Heart left ventricle (tissue), 16 donors: ENCODE results near the gene CCDC196. TPM values are rescaled to one million over a fixed set of nuclear protein-coding genes. Genes with fewer than 3 reads are reported as not detected.

Experiments
- ATAC-seq, 4 donors: fragments of 200-7000 bp; cut with Tn5 transposase; one replicate each; pipeline ENCODE4 v1.9.1; 2020 to 2022; ENCODE audit warnings: moderate library complexity in 4 of 4, mild to moderate bottlenecking in 3 of 4, moderate number of reproducible peaks in 1 of 4
- DNase-seq, 5 donors: peaks; one replicate each; pipeline ENCODE4 v3.0.0-alpha.2; 2020
- H3K27ac ChIP-seq, 12 donors: fragments of 200-600 bp; sonication (generic) in 4 of 12; one replicate each; pipeline versions ENCODE4 v1.5.0 to v1.8.0; 2016 to 2022; ENCODE audit warnings: mild to moderate bottlenecking in 2 of 12
- H3K27me3 ChIP-seq, 9 donors: fragments of 200-600 bp; sonication (generic) in 2 of 9; one replicate each; pipeline versions ENCODE4 v1.5.1 to v1.8.0; 2016 to 2022; ENCODE audit warnings: mild to moderate bottlenecking in 3 of 9
- H3K36me3 ChIP-seq, 9 donors: fragments of 200-600 bp; sonication (generic) in 2 of 9; one replicate each; pipeline versions ENCODE4 v1.5.0 to v1.8.0; 2018 to 2022; ENCODE audit warnings: mild to moderate bottlenecking in 2 of 9
- H3K4me1 ChIP-seq, 12 donors: fragments of 200-600 bp; sonication (generic) in 4 of 12; one replicate each; pipeline versions ENCODE4 v1.5.0 to v1.8.0; 2016 to 2022; ENCODE audit warnings: mild to moderate bottlenecking in 3 of 12
- H3K4me3 ChIP-seq, 12 donors: fragments of 200-600 bp; sonication (generic) in 4 of 12; one replicate each; pipeline versions ENCODE4 v1.5.0 to v1.8.0; 2017 to 2022; ENCODE audit warnings: mild to moderate bottlenecking in 9 of 12, moderate library complexity in 4 of 12
- H3K9me3 ChIP-seq, 12 donors: fragments of 200-600 bp; sonication (generic) in 4 of 12; one replicate each; pipeline versions ENCODE4 v1.5.0 to v1.8.0; 2016 to 2022; ENCODE audit warnings: mild to moderate bottlenecking in 1 of 12
- CTCF ChIP-seq, 12 donors: fragments of 200-600 bp; sonication (generic) in 4 of 12; IDR thresholded peaks; one replicate each; pipeline versions ENCODE4 v1.5.0 to v1.8.0; 2018 to 2022; ENCODE audit warnings: antibody characterized with exemption in 12 of 12, mild to moderate bottlenecking in 5 of 12
- POLR2A ChIP-seq, 2 donors: fragments of 450-650 bp; IDR thresholded peaks; one replicate each; pipeline ENCODE4 v1.6.1; 2017; ENCODE audit warnings: antibody characterized with exemption in 2 of 2, mild to moderate bottlenecking in 2 of 2, moderate library complexity in 2 of 2
- WGBS, 4 donors: extraction: QIAGEN DNeasy Blood & Tissue Kit in 2 of 4; methylation state at CpG; one replicate each; pipeline versions ENCODE4 v1.1.5 to v1.1.7; 2013 to 2018; 5-methylcytosine and 5-hydroxymethylcytosine counted together
- intact Hi-C, 10 donors: fragments of 100-400 bp; cut with DNase I; formaldehyde crosslinking; loops; one replicate each; pipeline versions ENCODE4 v1.11.1 to v1.14.2; 2022
- polyA plus RNA-seq, 2 donors: library from polyadenylated mRNA; stranded (reverse); fragments of 200-250 nt; gene quantifications; one replicate each; pipeline ENCODE4 v1.2.3, GENCODE V29; 2013
- total RNA-seq, 9 donors: library from RNA; depleted of rRNA in 2 of 9; stranded (reverse); fragments of >200 nt in 2 of 9; fragmentation: NEBNext Ultra II Directional in 3 of 9; extraction: Animal tissue kit (Norgen Biotek cat#: 25700) in 3 of 9; gene quantifications; one replicate each; pipeline versions ENCODE4 v1.1.0 to v1.2.4, GENCODE V29; 2016 to 2023
- donor health status: ischemic (EF 13 %, LVEDD 7.1; RV severe dilation, severe dysfunction).
- donor health status: healthy with polysubstance abuse.
- donor health status: DM: no; HTN: yes; CAD: no.
- donor health status: DM: no; HTN: no; CAD: no.
- donor health status: ischemic (EF 25% LVEDD 6.9; RV normal size, moderate dysfunction).
- donor health status: ischemic (EF 25% LVEDD 5.7; RV mildly dilated, moderate dysfunction).
- donor health status: healthy.
- donor health status: DM: yes; HTN: yes; CAD: no.
- donor health status: ischemic (EF 35%, LVEDD 5.7; RV mildly dilated, moderate dysfunction).
- donor health status: nonischemic (EF 11% LVEDD 7.7; RV severe dilation, severe dysfunction).
- donor health status: DM: yes; HTN: yes; CAD: no.
- donor health status: PGD.
- donor health status: ischemic (EF 29% LVEDD 5.4; RV normal size, mild dysfunction).
- donor health status: nonischemic (EF 23%, LVEDD 6.1; RV moderate dilation, normal function).

CCDC196 gene
- total and polyA plus RNA-seq, 11 donors: not detected

GRCh38 chr14:66493750-66494149 lies 7.6 kb downstream of the CCDC196 start:
- H3K27ac ChIP-seq: no peak overlapping the region
- H3K4me1 ChIP-seq: peaks cover 0 to 23% (median 3%) of the 10 kb centered on the region in 12 donors
- no peaks in the 10 kb centered on the region for H3K9me3 ChIP-seq
- H3K4me3 ChIP-seq: no peak overlapping the region
- ATAC-seq (no peak), DNase-seq (no peak)
- no peaks in the 10 kb centered on the region for H3K36me3 ChIP-seq
- intact Hi-C loops: loop anchor here in 6 of 10 donors (10.0 kb wide), 6 partner anchors 71 to 641 kb away; no protein-coding TSS in a partner anchor
- no peaks in the 10 kb centered on the region for H3K27me3 ChIP-seq
- TF ChIP-seq CTCF (IDR thresholded peaks at IDR 0.05): no peak
- no peak for TF ChIP-seq POLR2A (IDR thresholded peaks at IDR 0.05)

GRCh38 chr14:66495218-66496098 lies 9.3 kb downstream of the CCDC196 start:
- Histone ChIP-seq H3K4me1 (peaks cover 0 to 20% (median 3%) of the 10 kb centered on the region in 12 donors), H3K9me3 (no peaks in the 10 kb centered on the region), H3K36me3 (no peaks in the 10 kb centered on the region), H3K27me3 (no peaks in the 10 kb centered on the region), H3K4me3 (peak overlapping the region in 5 of 12 donors; percentile 13 to 33 (median 28)), H3K27ac (no peak overlapping the region)
- WGBS, 4 donors: 1 to 3% (median 2%) methylated on average over 4 of the region's 4 CpGs
- TF ChIP-seq POLR2A (IDR thresholded peaks at IDR 0.05) (no peak), CTCF (IDR thresholded peaks at IDR 0.05) (peak; percentile 65 to 90 (median 80))
- intact Hi-C loops: loop anchor here in 8 of 10 donors (5.0 to 10.0 kb wide), 10 partner anchors 69 to 639 kb away; no protein-coding TSS in a partner anchor
- peak; percentile 66 to 95 (median 89) for ATAC-seq
- peak in 4 of 5 donors; percentile 30 to 39 (median 34) for DNase-seq

GRCh38 chr14:66496188-66496807 lies 10.1 kb downstream of the CCDC196 start:
- intact Hi-C loops: loop anchor here in 8 of 10 donors (5.0 to 10.0 kb wide), 10 partner anchors 69 to 639 kb away; no protein-coding TSS in a partner anchor
- peak overlapping the region in 2 of 12 donors; percentile 28 to 33 for H3K4me3 ChIP-seq
- DNase-seq: no peak
- no peak overlapping the region for H3K27ac ChIP-seq
- no peaks in the 10 kb centered on the region for H3K36me3 ChIP-seq
- WGBS, 4 donors: 44 to 58% (median 46%) methylated on average over 4 of the region's 4 CpGs
- H3K4me1 ChIP-seq: peaks cover 0 to 14% (median 1%) of the 10 kb centered on the region in 12 donors
- TF ChIP-seq CTCF (IDR thresholded peaks at IDR 0.05) (no peak), POLR2A (IDR thresholded peaks at IDR 0.05) (no peak)
- H3K9me3 ChIP-seq: no peaks in the 10 kb centered on the region
- ATAC-seq: peak in 3 of 4 donors; percentile 41 to 64 (median 58)
- H3K27me3 ChIP-seq: no peaks in the 10 kb centered on the region

- no peak for TF ChIP-seq POLR2A (IDR thresholded peaks at IDR 0.05)
- no peak for TF ChIP-seq CTCF (IDR thresholded peaks at IDR 0.05)
- 65 to 75% (median 72%) methylated on average over 2 of the region's 2 CpGs for WGBS, 4 donors
- no peak overlapping the region for H3K27ac ChIP-seq
Observed at GRCh38 chr14:66496911-66497310, 10.7 kb downstream of the CCDC196 start.

More at GRCh38 chr14:66496911-66497310, 10.7 kb downstream of the CCDC196 start:
- H3K27me3 ChIP-seq: no peaks in the 10 kb centered on the region
- no peak overlapping the region for H3K4me3 ChIP-seq
- ATAC-seq (no peak), DNase-seq (no peak)
- no peaks in the 10 kb centered on the region for H3K36me3 ChIP-seq
- intact Hi-C loops: loop anchor here in 8 of 10 donors (5.0 to 10.0 kb wide), 10 partner anchors 68 to 638 kb away; no protein-coding TSS in a partner anchor
- H3K9me3 ChIP-seq: no peaks in the 10 kb centered on the region
- peaks cover 0 to 14% (median 1%) of the 10 kb centered on the region in 12 donors for H3K4me1 ChIP-seq
